ENCODE measurements around the gene FRAS1. TPM values are rescaled to one million over a fixed set of nuclear protein-coding genes. Genes with fewer than 3 reads are reported as not detected.

FRAS1 gene
- total RNA-seq, 1 donor from 2014 or later = not detected

GRCh38 chr4:78033861-78034260, 23.3 kb upstream of the FRAS1 start:
- DNase-seq = no peak
- no peak overlapping the region for H3K27ac Mint-ChIP-seq
- H3K9me3 Mint-ChIP-seq = no peaks in the 10 kb centered on the region
- H3K4me1 Mint-ChIP-seq = no peaks in the 10 kb centered on the region
- intact Hi-C loops (cut with micrococcal nuclease) = no loop called here
- H3K36me3 Mint-ChIP-seq (ENCODE audit: low read depth) = no peaks in the 10 kb centered on the region
- H3K4me3 Mint-ChIP-seq = no peak overlapping the region
- peaks cover 2% of the 10 kb centered on the region for H3K27me3 Mint-ChIP-seq

- Mint-ChIP-seq H3K27ac (no peak overlapping the region), H3K4me3 (no peak overlapping the region), H3K4me1 (no peaks in the 10 kb centered on the region), H3K9me3 (peaks cover 6% of the 10 kb centered on the region), H3K27me3 (peaks cover 15% of the 10 kb centered on the region), H3K36me3 (ENCODE audit: low read depth) (no peaks in the 10 kb centered on the region)
- intact Hi-C loops (cut with micrococcal nuclease) = no loop called here
- DNase-seq = no peak
These were observed 18.4 kb upstream of the FRAS1 start for GRCh38 chr4:78038704-78039103.

DNA sequence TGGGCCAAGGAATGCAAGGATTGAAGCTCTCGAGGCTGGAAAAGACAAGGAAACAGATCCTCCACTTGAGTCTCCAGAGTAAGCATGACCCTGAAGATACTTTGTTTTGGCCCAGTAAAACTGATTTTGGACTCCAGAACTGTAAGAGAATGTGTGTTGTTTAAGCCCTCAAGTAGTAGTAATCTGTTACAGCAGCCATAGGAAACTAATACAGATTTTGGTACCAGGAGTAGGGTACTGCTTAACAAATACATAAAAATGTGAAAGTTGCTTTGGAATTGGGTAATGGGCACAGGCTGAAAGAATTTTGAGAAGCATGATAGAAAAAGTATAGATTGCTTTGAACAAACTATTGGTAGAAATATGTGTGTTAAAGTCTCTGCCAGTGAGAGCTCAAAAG, 17.4 kb upstream of the FRAS1 start:
- intact Hi-C loops (cut with micrococcal nuclease) = no loop called here
- no peaks in the 10 kb centered on the region for H3K36me3 Mint-ChIP-seq (ENCODE audit: low read depth)
- H3K4me3 Mint-ChIP-seq = no peak overlapping the region
- no peak overlapping the region for H3K27ac Mint-ChIP-seq
- peaks cover 17% of the 10 kb centered on the region for H3K27me3 Mint-ChIP-seq
- no peak for DNase-seq
- peaks cover 6% of the 10 kb centered on the region for H3K9me3 Mint-ChIP-seq
- H3K4me1 Mint-ChIP-seq = no peaks in the 10 kb centered on the region

GRCh38 chr4:78040431-78040830, 16.7 kb upstream of the FRAS1 start:
- Mint-ChIP-seq H3K27me3 (peaks cover 17% of the 10 kb centered on the region), H3K4me3 (no peak overlapping the region), H3K9me3 (peaks cover 6% of the 10 kb centered on the region), H3K27ac (no peak overlapping the region), H3K36me3 (ENCODE audit: low read depth) (no peaks in the 10 kb centered on the region), H3K4me1 (no peaks in the 10 kb centered on the region)
- no peak for DNase-seq
- intact Hi-C loops (cut with micrococcal nuclease) = no loop called here

DNA sequence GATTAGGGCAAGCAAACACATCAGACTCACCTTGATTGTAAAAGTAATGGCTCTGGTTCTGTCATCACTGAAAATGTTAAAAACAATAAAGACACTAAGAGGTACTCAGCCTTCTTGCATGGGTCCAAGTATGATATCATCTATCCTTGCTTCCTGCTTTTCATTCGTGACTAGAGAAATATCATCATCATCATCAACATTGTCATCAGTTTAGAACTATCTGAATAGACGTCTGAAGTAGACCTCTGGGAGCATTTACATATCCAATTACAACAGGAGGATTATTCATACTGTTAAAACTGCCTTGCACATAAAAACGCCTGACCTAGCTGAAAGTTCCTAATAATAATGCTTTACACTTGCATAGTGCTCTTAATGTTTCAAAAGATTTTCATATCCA, 9.8 kb upstream of the FRAS1 start:
- no peaks in the 10 kb centered on the region for H3K4me1 Mint-ChIP-seq
- no peak overlapping the region for H3K4me3 Mint-ChIP-seq
- H3K36me3 Mint-ChIP-seq (ENCODE audit: low read depth) = no peaks in the 10 kb centered on the region
- no peak overlapping the region for H3K27ac Mint-ChIP-seq
- intact Hi-C loops (cut with micrococcal nuclease) = no loop called here
- peaks cover 18% of the 10 kb centered on the region for H3K27me3 Mint-ChIP-seq
- H3K9me3 Mint-ChIP-seq = no peaks in the 10 kb centered on the region
- peak; percentile 6 for DNase-seq

GRCh38 chr4:78056265-78057129, 626 bp upstream of the FRAS1 start:
- no peaks in the 10 kb centered on the region for H3K36me3 Mint-ChIP-seq (ENCODE audit: low read depth)
- intact Hi-C loops (cut with micrococcal nuclease) = loop anchor here (5.0 kb wide), 3 partner anchors 99 to 461 kb away; partner anchors contain the start of gene CNOT6L
- peak overlapping the region; percentile 88 for H3K4me3 Mint-ChIP-seq
- H3K4me1 Mint-ChIP-seq = peaks cover 26% of the 10 kb centered on the region
- no peaks in the 10 kb centered on the region for H3K9me3 Mint-ChIP-seq
- peaks cover 71% of the 10 kb centered on the region for H3K27me3 Mint-ChIP-seq
- H3K27ac Mint-ChIP-seq = no peak overlapping the region
- peak; percentile 74 for DNase-seq

DNA sequence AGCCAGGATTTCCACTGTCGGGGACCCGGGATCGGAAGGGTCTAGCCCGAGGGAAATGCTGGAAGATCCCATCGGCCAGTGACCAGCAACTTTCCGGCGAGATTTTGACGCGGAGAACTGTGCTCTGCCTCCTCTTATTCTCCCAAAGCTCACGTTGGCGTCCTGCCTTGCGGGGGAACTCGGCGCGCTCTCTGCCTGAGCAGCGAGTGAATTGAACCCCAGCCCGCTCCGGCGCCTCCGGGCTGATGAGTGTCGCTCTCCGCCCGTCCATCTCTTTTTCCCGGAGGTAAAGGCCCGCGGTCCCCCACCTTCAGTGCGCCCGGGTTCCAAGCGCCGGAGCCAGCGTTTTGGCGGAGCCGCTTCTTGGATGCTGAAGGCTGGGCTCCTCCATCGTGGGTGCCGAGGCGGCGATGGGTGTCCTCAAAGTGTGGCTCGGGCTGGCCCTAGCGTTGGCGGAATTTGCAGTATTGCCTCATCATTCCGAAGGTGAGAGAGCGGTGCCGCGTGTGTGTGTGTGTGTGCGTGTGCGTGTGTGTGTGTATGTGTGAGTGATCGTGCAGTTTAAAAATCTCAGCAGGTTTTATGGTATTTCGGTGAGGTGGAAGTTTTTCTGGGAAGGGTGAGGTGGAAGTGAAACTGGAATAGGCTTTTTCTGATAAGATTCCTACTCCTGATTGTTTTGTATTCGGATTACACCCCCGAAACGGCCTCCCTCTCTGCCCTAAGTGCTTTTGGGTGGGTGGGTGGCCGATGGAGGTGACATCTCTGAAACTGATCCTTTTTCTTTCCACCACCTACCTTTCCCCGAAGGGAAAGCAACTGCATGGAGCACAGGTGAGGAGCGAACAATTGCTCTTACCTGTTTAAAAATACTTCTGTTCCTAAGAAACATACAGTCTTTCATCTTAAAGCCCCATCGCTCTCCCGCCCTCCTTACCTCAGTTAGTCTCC, 752 bp downstream of the FRAS1 start:
- H3K27ac Mint-ChIP-seq = peak overlapping the region; percentile 42
- peak overlapping the region; percentile 88 for H3K4me3 Mint-ChIP-seq
- intact Hi-C loops (cut with micrococcal nuclease) = loop anchor here (5.0 kb wide), 3 partner anchors 101 to 459 kb away; partner anchors contain the start of gene CNOT6L
- H3K36me3 Mint-ChIP-seq (ENCODE audit: low read depth) = no peaks in the 10 kb centered on the region
- peaks cover 76% of the 10 kb centered on the region for H3K27me3 Mint-ChIP-seq
- H3K9me3 Mint-ChIP-seq = no peaks in the 10 kb centered on the region
- peaks cover 28% of the 10 kb centered on the region for H3K4me1 Mint-ChIP-seq
- DNase-seq = peak; percentile 76

GRCh38 chr4:78058591-78059523, 1.7 kb downstream of the FRAS1 start:
- Mint-ChIP-seq H3K27me3 (peaks cover 78% of the 10 kb centered on the region), H3K4me3 (peak overlapping the region; percentile 88), H3K27ac (no peak overlapping the region), H3K9me3 (no peaks in the 10 kb centered on the region), H3K4me1 (peaks cover 28% of the 10 kb centered on the region), H3K36me3 (ENCODE audit: low read depth) (no peaks in the 10 kb centered on the region)
- DNase-seq = peak; percentile 62
- intact Hi-C loops (cut with micrococcal nuclease) = loop anchor here (5.0 kb wide), 3 partner anchors 102 to 458 kb away; partner anchors contain the start of gene CNOT6L

GRCh38 chr4:78059524-78059889, 2.4 kb downstream of the FRAS1 start:
- Mint-ChIP-seq H3K4me1 (peaks cover 28% of the 10 kb centered on the region), H3K36me3 (ENCODE audit: low read depth) (no peaks in the 10 kb centered on the region), H3K27ac (no peak overlapping the region), H3K4me3 (peak overlapping the region; percentile 60), H3K27me3 (peaks cover 72% of the 10 kb centered on the region), H3K9me3 (no peaks in the 10 kb centered on the region)
- intact Hi-C loops (cut with micrococcal nuclease) = loop anchor here (5.0 kb wide), 3 partner anchors 102 to 458 kb away; partner anchors contain the start of gene CNOT6L
- peak; percentile 64 for DNase-seq

DNA sequence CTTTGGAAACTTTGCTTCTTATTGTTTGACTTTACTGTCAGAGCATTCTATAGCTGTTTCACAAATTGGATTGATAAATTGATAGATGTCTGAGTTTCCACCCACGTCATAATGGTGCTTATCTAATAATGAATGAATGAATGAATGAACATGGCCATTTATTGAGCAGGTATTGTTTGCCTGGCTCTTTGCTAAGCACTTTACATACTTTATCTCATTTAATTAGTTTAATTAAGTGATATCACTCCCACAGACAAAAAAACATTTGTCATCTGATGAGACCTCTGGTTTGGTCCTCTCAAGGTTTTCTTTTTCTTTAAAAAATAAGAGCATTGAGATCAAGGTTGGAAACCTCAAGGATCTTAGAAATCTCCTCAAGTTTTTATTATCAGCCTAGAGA, 2.8 kb downstream of the FRAS1 start:
- no peak overlapping the region for H3K4me3 Mint-ChIP-seq
- intact Hi-C loops (cut with micrococcal nuclease) = loop anchor here (5.0 kb wide), 3 partner anchors 103 to 457 kb away; partner anchors contain the start of gene CNOT6L
- no peak overlapping the region for H3K27ac Mint-ChIP-seq
- H3K27me3 Mint-ChIP-seq = peaks cover 68% of the 10 kb centered on the region
- DNase-seq = no peak
- no peaks in the 10 kb centered on the region for H3K9me3 Mint-ChIP-seq
- H3K4me1 Mint-ChIP-seq = peaks cover 28% of the 10 kb centered on the region
- no peaks in the 10 kb centered on the region for H3K36me3 Mint-ChIP-seq (ENCODE audit: low read depth)

DNA sequence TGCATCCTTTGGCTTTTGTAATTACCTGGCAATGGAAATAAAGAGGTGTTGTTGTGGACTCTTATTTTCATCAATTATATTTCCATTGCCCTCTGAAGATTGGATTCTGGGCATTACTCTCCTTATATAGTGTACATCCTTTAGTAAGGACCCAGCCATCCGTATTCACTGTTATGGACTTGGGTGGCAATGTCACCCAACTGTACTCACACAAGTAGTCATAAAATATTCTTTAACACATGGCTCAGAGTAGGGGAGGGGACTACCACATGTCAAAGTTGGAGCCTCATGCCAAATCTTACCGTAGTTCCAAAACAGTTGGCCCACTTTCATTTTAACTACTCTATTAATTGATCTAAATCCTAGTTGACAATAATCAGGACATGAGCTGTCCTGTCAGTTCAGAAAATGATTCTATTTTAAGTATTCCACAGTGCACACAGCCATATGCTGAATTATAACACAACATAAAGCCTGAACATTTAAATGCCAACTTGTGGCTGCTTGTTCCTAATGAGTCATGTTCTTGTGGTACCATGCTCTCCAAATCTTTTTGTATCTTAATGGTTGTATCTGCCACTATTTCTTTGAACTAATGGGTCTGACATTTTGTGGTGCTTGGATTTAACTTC, 4.9 kb downstream of the FRAS1 start:
- H3K9me3 Mint-ChIP-seq = no peaks in the 10 kb centered on the region
- H3K36me3 Mint-ChIP-seq (ENCODE audit: low read depth) = no peaks in the 10 kb centered on the region
- no peak for DNase-seq
- peaks cover 21% of the 10 kb centered on the region for H3K4me1 Mint-ChIP-seq
- intact Hi-C loops (cut with micrococcal nuclease) = no loop called here
- H3K27me3 Mint-ChIP-seq = peaks cover 60% of the 10 kb centered on the region
- H3K27ac Mint-ChIP-seq = no peak overlapping the region
- H3K4me3 Mint-ChIP-seq = no peak overlapping the region

- Mint-ChIP-seq H3K36me3 (ENCODE audit: low read depth) (no peaks in the 10 kb centered on the region), H3K4me1 (peaks cover 2% of the 10 kb centered on the region), H3K27ac (no peak overlapping the region), H3K9me3 (no peaks in the 10 kb centered on the region), H3K27me3 (peaks cover 38% of the 10 kb centered on the region), H3K4me3 (no peak overlapping the region)
- no peak for DNase-seq
- intact Hi-C loops (cut with micrococcal nuclease) = no loop called here
These were observed 8.5 kb downstream of the FRAS1 start for GRCh38 chr4:78065508-78066192.
